Measurements from ENCODE around the gene IGFBP6. TPM values are rescaled to one million over a fixed set of nuclear protein-coding genes. Genes with fewer than 3 reads are reported as not detected.

IGFBP6 gene
- total and polyA plus RNA-seq, 8 donors, result 22.6 to 388 (median 82.8) TPM

DNA sequence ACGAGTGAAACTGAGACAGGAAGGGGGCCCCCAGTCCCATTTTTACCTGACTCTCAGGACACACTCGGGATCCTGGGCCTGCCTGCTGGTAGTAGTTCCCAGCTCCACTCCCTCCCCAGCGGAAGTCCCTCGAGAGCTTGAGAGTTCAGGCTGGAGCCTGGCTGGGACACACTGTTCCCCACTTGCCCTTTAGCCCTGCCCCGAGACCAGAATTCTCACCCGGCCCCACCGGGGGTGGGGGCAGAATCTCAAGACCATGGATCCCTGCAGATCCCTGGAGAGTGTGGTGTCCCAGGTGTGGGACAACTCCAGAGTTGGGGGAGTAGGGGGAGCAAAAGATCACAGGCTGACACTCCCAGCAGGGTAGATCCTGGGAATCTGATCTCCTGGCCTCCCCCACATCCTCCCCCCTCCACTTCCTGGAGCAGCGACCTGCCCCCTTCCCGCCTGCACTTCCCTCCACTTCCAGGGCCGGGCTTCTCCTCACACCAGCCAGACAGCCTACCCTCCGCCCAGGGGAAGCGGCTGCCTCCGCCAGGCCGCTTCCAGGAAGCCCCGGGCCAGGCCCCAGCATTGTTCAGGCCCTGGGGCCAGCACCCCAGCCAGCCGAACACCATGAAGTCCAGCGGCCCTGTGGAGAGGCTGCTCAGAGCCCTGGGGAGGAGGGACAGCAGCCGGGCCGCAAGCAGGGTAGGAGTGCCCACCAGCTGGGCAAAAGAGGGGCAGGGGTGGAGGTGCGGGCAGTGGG, 47.7 kb upstream of the IGFBP6 start, which contains the start of gene TNS2:
Gene TNS2 (plus strand): TSS at position 495 of the 748 bp plus-strand sequence. CDS start 121 bp downstream, at position 616.
- H3K9me3 ChIP-seq, result no peaks in the 10 kb centered on the region
- intact Hi-C loops (cut with DNase I; ENCODE audit: low total_unique reads), result no loop called here
- no peaks in the 10 kb centered on the region for H3K27me3 ChIP-seq
- H3K4me3 ChIP-seq, result peak within 1 kb of the TSS; percentile 46 to 62 (median 54)
- WGBS, 5 donors, result 12 to 24% (median 18%) methylated on average over 14 to 20 of the region's 20 CpGs
- H3K4me1 ChIP-seq, result peaks cover 83 to 94% (median 88%) of the 10 kb centered on the region in 4 donors
- TF ChIP-seq EP300 (IDR thresholded peaks at IDR 0.05) (peak; percentile 48), POLR2A (IDR thresholded peaks at IDR 0.05) (peak in 1 of 4 donors; percentile 8), POLR2AphosphoS5 (IDR thresholded peaks at IDR 0.05) (peak; percentile 31 to 68 (median 64))
- TF ChIP-seq, protein P1, sequence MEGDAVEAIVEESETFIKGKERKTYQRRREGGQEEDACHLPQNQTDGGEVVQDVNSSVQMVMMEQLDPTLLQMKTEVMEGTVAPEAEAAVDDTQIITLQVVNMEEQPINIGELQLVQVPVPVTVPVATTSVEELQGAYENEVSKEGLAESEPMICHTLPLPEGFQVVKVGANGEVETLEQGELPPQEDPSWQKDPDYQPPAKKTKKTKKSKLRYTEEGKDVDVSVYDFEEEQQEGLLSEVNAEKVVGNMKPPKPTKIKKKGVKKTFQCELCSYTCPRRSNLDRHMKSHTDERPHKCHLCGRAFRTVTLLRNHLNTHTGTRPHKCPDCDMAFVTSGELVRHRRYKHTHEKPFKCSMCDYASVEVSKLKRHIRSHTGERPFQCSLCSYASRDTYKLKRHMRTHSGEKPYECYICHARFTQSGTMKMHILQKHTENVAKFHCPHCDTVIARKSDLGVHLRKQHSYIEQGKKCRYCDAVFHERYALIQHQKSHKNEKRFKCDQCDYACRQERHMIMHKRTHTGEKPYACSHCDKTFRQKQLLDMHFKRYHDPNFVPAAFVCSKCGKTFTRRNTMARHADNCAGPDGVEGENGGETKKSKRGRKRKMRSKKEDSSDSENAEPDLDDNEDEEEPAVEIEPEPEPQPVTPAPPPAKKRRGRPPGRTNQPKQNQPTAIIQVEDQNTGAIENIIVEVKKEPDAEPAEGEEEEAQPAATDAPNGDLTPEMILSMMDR (IDR thresholded peaks at IDR 0.05), result no peak
- H3K27ac ChIP-seq, result peak within 1 kb of the TSS; percentile 91 to 99 (median 98)
- peak; percentile 76 to 87 for DNase-seq
- H3K36me3 ChIP-seq, result no peaks in the 10 kb centered on the region

DNA sequence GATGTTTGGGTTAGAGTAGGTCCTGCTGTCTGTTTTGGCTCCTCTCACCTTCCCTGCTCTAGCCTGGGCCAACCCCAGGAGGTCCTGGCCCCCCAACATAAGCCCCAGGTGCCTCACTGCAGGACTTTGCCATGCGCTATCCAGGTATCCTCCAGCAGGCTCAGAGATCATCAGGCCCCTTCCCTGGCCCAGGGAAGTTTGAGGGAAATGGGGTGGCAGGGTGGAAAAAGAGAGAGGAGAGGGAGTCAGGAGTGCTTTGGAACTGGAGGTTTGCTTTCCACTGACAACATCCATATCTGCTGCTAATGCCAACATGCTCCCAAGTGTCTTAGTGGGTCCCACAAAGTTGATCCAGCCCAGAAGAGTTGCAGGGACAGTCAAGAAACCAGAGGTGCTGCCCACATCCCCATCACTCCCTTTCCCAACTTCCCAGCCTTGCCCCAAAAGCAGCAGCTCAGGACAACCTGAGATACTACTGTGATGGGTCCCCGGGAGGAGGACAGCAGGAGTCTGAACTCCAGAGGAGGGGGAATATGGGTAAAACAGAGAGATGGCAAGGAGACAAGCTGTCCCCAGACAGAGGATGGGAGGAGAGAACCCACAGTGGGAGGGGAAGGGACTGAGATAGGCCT, 46.9 kb upstream of the IGFBP6 start:
- H3K27ac ChIP-seq, result peak overlapping the region; percentile 91 to 99 (median 98)
- H3K4me1 ChIP-seq, result peaks cover 84 to 94% (median 88%) of the 10 kb centered on the region in 4 donors
- WGBS, 5 donors, result 57 to 74% (median 61%) methylated on average over 2 of the region's 2 CpGs
- no peaks in the 10 kb centered on the region for H3K27me3 ChIP-seq
- DNase-seq, result peak; percentile 20 to 22
- H3K9me3 ChIP-seq, result no peaks in the 10 kb centered on the region
- H3K4me3 ChIP-seq, result peak overlapping the region; percentile 46 to 62 (median 54)
- TF ChIP-seq EP300 (IDR thresholded peaks at IDR 0.05) (no peak), POLR2A (IDR thresholded peaks at IDR 0.05) (no peak), POLR2AphosphoS5 (IDR thresholded peaks at IDR 0.05) (no peak)
- TF ChIP-seq, protein P1 (IDR thresholded peaks at IDR 0.05), result no peak
- peaks cover 0 to 7% (median 3%) of the 10 kb centered on the region in 4 donors for H3K36me3 ChIP-seq
- intact Hi-C loops (cut with DNase I; ENCODE audit: low total_unique reads), result no loop called here

DNA sequence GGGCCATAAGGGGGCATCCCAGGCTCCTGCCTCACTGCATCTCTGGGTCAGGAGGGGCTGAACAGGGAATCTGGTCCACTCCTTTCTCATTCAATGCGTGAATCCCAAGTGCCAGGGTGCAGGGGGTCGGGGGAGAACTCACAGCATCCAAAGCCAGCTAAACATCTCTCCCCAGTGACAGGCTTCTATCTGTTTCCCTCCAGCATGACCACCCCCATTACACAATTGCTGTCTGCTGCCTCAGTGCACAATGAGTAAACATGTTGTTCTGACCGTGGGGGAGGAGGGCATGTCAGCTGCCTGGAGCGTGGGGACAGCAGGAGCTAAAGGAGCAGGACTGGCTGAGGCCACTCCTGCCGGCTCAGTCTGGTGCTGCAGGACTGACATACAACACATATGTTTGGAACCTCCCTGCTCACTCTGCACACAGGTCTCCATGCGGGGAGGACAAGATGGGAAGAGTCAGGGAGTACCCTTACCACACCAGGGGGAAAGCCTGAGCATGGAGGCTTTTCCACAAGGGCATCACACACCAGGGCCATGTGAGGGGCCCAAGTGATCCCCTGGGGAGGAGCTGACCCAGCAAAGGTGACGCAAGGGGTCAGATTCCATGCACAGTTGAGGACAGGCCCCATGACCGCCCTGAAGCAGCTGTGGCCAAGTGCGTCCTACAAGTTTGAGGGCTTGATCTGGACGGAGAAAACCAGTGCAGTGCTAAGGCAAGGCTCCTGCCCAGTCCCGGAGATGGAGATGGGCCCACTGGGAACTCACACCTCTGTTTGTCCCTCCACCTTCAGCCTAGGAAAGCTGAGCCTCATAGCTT, 46.2 kb upstream of the IGFBP6 start:
- peak overlapping the region; percentile 91 to 99 (median 98) for H3K27ac ChIP-seq
- WGBS, 5 donors, result 15 to 36% (median 25%) methylated on average over 6 to 11 of the region's 11 CpGs
- H3K27me3 ChIP-seq, result no peaks in the 10 kb centered on the region
- H3K4me3 ChIP-seq, result peak overlapping the region; percentile 46 to 62 (median 54)
- DNase-seq, result peak; percentile 59 to 79
- intact Hi-C loops (cut with DNase I; ENCODE audit: low total_unique reads), result no loop called here
- peaks cover 77 to 91% (median 83%) of the 10 kb centered on the region in 4 donors for H3K4me1 ChIP-seq
- peaks cover 0 to 13% (median 8%) of the 10 kb centered on the region in 4 donors for H3K36me3 ChIP-seq
- no peak for TF ChIP-seq POLR2A (IDR thresholded peaks at IDR 0.05)
- TF ChIP-seq, protein P1 (IDR thresholded peaks at IDR 0.05), result peak in 4 of 7 experiments; percentile 12 to 26 (median 17)
- no peak for TF ChIP-seq EP300 (IDR thresholded peaks at IDR 0.05)
- TF ChIP-seq POLR2AphosphoS5 (IDR thresholded peaks at IDR 0.05), result peak; percentile 54 to 78 (median 58)
- H3K9me3 ChIP-seq, result no peaks in the 10 kb centered on the region

All from stomach (tissue), 9 donors.